Uterus (tissue), 2 donors: ENCODE measurements around the gene ZSCAN23.

Experiments used
- POLR2A ChIP-seq, 2 donors: fragments of 450-650 bp; IDR thresholded peaks; one replicate each; pipeline ENCODE4 v1.6.1; 2016; ENCODE audit warnings: antibody characterized with exemption in 2 of 2, mild to moderate bottlenecking in 1 of 2, moderate library complexity in 1 of 2
- TF ChIP-seq, protein P1 (sequence below), 4 experiments: fragments of 200-600 bp in 2 of 4; fragments of 450-650 bp in 2 of 4; sonication (generic) in 2 of 4; IDR thresholded peaks; one replicate each; pipeline ENCODE4 v1.5.1; 2016 to 2019; ENCODE audit warnings: antibody characterized with exemption in 4 of 4, mild to moderate bottlenecking in 2 of 4, moderate library complexity in 1 of 4

- TF ChIP-seq, protein P1, sequence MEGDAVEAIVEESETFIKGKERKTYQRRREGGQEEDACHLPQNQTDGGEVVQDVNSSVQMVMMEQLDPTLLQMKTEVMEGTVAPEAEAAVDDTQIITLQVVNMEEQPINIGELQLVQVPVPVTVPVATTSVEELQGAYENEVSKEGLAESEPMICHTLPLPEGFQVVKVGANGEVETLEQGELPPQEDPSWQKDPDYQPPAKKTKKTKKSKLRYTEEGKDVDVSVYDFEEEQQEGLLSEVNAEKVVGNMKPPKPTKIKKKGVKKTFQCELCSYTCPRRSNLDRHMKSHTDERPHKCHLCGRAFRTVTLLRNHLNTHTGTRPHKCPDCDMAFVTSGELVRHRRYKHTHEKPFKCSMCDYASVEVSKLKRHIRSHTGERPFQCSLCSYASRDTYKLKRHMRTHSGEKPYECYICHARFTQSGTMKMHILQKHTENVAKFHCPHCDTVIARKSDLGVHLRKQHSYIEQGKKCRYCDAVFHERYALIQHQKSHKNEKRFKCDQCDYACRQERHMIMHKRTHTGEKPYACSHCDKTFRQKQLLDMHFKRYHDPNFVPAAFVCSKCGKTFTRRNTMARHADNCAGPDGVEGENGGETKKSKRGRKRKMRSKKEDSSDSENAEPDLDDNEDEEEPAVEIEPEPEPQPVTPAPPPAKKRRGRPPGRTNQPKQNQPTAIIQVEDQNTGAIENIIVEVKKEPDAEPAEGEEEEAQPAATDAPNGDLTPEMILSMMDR (IDR thresholded peaks at IDR 0.05) = no peak
- TF ChIP-seq POLR2A (IDR thresholded peaks at IDR 0.05) = no peak
Measured at GRCh38 chr6:28478518-28478917, 35.2 kb upstream of the ZSCAN23 start.
